Spleen (tissue), 7 donors: ENCODE results near the gene PRKCE.

Source experiments
- POLR2A ChIP-seq, 3 donors: fragments of 450-650 bp; IDR thresholded peaks; one replicate each; pipeline ENCODE4 v1.5.1; 2017; ENCODE audit warnings: antibody characterized with exemption in 3 of 3, mild to moderate bottlenecking in 1 of 3
- POLR2AphosphoS5 ChIP-seq, 3 donors: sonication (generic); formaldehyde crosslinking; IDR thresholded peaks; one replicate each; pipeline ENCODE4 v1.5.1; 2017; ENCODE audit warnings: antibody characterized with exemption in 3 of 3
- TF ChIP-seq, protein P1 (sequence below), 11 experiments: fragments of 200-600 bp in 7 of 11; fragments of 450-650 bp in 4 of 11; sonication (generic) in 4 of 11; IDR thresholded peaks in 8 of 11; conservative IDR thresholded peaks in 3 of 11; 1 replicate in 7 of 11; 2 replicates in 4 of 11; pipeline versions ENCODE4 v1.4.0 to v1.8.0; 2016 to 2021; ENCODE audit warnings: antibody characterized with exemption in 11 of 11, inconsistent platforms in 4 of 11, mild to moderate bottlenecking in 1 of 11
- donor health status: DM: no; HTN: no; CAD: no; lungs with moderate emphysema.
- donor health status: DM: no; HTN: no; CAD: no.
- donor health status: DM: no; HTN: no; CAD: no.

DNA sequence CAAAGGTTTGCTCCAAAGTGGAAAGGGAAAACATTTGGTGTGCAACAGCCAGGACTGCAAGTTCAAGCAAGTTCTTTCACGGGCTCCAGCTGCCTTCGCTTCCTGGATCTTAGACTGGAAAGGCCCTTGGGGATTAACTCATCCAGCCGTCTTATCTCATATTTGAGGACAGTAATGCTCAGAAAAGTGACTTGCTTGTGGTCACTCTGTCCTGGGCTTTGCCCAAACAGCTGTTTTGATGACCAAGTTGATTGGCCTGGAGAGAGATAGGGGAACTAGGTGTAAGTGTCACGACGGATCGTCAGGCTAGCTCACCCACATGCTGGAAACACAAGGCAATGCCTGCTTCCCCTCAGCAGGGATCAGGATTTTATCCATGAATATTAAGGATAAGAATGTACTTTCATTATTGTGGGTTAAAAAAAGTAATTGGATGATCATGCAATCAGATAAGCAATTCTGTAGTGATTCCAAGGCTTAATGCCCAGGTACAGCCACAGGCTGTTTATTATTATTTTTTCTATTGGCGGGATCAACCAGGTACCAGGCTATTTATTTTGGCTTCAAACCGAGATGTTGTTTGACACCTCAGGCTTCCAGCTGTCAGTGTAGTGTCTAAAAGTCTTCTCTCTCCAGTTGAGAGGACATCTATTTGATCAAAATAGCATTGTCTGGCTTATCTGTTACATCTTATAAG, 483.2 kb downstream of the PRKCE start:
- TF ChIP-seq, protein P1, sequence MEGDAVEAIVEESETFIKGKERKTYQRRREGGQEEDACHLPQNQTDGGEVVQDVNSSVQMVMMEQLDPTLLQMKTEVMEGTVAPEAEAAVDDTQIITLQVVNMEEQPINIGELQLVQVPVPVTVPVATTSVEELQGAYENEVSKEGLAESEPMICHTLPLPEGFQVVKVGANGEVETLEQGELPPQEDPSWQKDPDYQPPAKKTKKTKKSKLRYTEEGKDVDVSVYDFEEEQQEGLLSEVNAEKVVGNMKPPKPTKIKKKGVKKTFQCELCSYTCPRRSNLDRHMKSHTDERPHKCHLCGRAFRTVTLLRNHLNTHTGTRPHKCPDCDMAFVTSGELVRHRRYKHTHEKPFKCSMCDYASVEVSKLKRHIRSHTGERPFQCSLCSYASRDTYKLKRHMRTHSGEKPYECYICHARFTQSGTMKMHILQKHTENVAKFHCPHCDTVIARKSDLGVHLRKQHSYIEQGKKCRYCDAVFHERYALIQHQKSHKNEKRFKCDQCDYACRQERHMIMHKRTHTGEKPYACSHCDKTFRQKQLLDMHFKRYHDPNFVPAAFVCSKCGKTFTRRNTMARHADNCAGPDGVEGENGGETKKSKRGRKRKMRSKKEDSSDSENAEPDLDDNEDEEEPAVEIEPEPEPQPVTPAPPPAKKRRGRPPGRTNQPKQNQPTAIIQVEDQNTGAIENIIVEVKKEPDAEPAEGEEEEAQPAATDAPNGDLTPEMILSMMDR (IDR thresholded peaks at IDR 0.05 in 8 of 11, conservative IDR thresholded peaks at IDR 0.05 in 3 of 11), result no peak
- TF ChIP-seq POLR2A (IDR thresholded peaks at IDR 0.05), result no peak
- TF ChIP-seq POLR2AphosphoS5 (IDR thresholded peaks at IDR 0.05), result no peak
